Stomach smooth muscle (tissue), 2 donors: ENCODE results near the gene MOB3A.

Experiments used
- H3K27ac ChIP-seq: one replicate; pipeline ENCODE4 v1.7.0; 2013; ENCODE audit warnings: mild to moderate bottlenecking, low read length, inconsistent platforms
- H3K27me3 ChIP-seq, 2 donors: one replicate each; pipeline ENCODE4 v1.7.0; 2013; ENCODE audit warnings: low read length in 2 of 2; ENCODE audit not compliant: insufficient read depth in 2 of 2, control insufficient read depth in 1 of 2
- H3K36me3 ChIP-seq, 2 donors: one replicate each; pipeline ENCODE4 v1.7.0; 2013; ENCODE audit warnings: low read length in 2 of 2; ENCODE audit not compliant: control insufficient read depth in 2 of 2, insufficient read depth in 2 of 2
- H3K4me1 ChIP-seq: one replicate; pipeline ENCODE4 v1.7.0; 2013; ENCODE audit warnings: low read length; ENCODE audit not compliant: control insufficient read depth, insufficient read depth
- H3K4me3 ChIP-seq, 2 donors: one replicate each; pipeline ENCODE4 v1.7.0; 2013; ENCODE audit warnings: low read length in 2 of 2
- H3K9ac ChIP-seq, 2 donors: one replicate each; pipeline ENCODE4 v1.7.0; 2013; ENCODE audit warnings: low read length in 2 of 2, mild to moderate bottlenecking in 1 of 2
- H3K9me3 ChIP-seq, 2 donors: one replicate each; pipeline ENCODE4 v1.7.0; 2013; ENCODE audit warnings: low read length in 2 of 2; ENCODE audit not compliant: control insufficient read depth in 2 of 2
- donor health status: healthy.
- donor health status: Pancreatic carcinoma.

The MOB3A gene

DNA sequence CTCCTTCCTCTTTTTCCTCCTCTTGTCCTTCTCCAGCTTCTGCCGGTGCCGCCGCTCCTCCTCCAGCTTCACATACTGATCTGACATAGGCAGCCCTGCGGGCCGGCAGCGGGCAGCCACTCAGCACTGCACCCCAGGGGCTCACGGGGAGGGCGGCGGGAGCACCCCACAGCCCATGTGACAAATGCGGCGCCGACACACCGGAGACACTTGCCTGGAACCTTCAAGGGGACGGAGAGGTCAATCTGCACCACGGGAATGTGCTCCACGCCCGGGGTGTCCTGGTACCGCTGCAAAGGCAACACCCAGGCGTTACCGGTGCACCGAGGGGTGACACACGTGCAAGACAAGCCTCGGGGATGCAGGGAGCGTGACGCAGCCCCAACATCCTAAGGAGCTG, 19.2 kb upstream of the MOB3A start:
- Histone ChIP-seq H3K9me3 (no peaks in the 10 kb centered on the region), H3K4me1 (no peaks in the 10 kb centered on the region), H3K27me3 (no peaks in the 10 kb centered on the region), H3K36me3 (peaks cover 63 to 78% of the 10 kb centered on the region in 2 donors), H3K9ac (no peak overlapping the region), H3K27ac (no peak overlapping the region), H3K4me3 (no peak overlapping the region)

DNA sequence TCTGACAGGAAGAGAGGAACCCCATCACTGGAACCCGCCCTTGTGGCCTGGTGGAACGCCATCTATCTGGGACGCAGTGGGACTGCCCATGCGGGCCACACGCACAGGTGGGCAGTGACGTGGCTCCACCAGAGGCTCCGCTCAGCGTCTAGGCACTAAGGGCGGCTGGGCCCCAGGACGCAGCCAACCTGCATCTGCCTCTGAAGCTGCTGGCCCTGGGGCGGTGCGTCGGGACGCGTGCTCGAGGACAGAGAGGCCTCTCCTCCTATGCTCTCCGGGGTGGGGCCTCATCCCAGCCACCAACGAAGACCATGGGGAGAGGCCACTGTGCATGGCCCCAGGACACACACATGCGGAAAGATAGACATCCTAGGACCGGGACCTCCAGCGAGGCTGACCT, 18.7 kb upstream of the MOB3A start:
- no peaks in the 10 kb centered on the region for H3K9me3 ChIP-seq
- no peaks in the 10 kb centered on the region for H3K4me1 ChIP-seq
- H3K4me3 ChIP-seq, result no peak overlapping the region
- H3K27ac ChIP-seq, result no peak overlapping the region
- H3K36me3 ChIP-seq, result peaks cover 66 to 79% of the 10 kb centered on the region in 2 donors
- H3K27me3 ChIP-seq, result no peaks in the 10 kb centered on the region
- no peak overlapping the region for H3K9ac ChIP-seq

GRCh38 chr19:2114218-2114617, 18.1 kb upstream of the MOB3A start:
- H3K36me3 ChIP-seq, result peaks cover 70 to 83% of the 10 kb centered on the region in 2 donors
- no peak overlapping the region for H3K9ac ChIP-seq
- H3K27me3 ChIP-seq, result no peaks in the 10 kb centered on the region
- no peaks in the 10 kb centered on the region for H3K9me3 ChIP-seq
- no peak overlapping the region for H3K4me3 ChIP-seq
- no peak overlapping the region for H3K27ac ChIP-seq
- no peaks in the 10 kb centered on the region for H3K4me1 ChIP-seq

- H3K4me3 ChIP-seq, result no peak overlapping the region
- H3K36me3 ChIP-seq, result peaks cover 75 to 85% of the 10 kb centered on the region in 2 donors
- H3K4me1 ChIP-seq, result no peaks in the 10 kb centered on the region
- no peak overlapping the region for H3K27ac ChIP-seq
- H3K9me3 ChIP-seq, result no peaks in the 10 kb centered on the region
- H3K27me3 ChIP-seq, result no peaks in the 10 kb centered on the region
- no peak overlapping the region for H3K9ac ChIP-seq
These were observed 17.5 kb upstream of the MOB3A start for GRCh38 chr19:2113439-2114211.

- H3K27ac ChIP-seq, result no peak overlapping the region
- H3K36me3 ChIP-seq, result peaks cover 73 to 83% of the 10 kb centered on the region in 2 donors
- no peaks in the 10 kb centered on the region for H3K4me1 ChIP-seq
- H3K4me3 ChIP-seq, result no peak overlapping the region
- H3K9ac ChIP-seq, result no peak overlapping the region
- no peaks in the 10 kb centered on the region for H3K27me3 ChIP-seq
- H3K9me3 ChIP-seq, result no peaks in the 10 kb centered on the region
These were observed 16.6 kb upstream of the MOB3A start for GRCh38 chr19:2112516-2113320.

- Histone ChIP-seq H3K4me3 (no peak overlapping the region), H3K9ac (no peak overlapping the region), H3K36me3 (peaks cover 65 to 76% of the 10 kb centered on the region in 2 donors), H3K27ac (no peak overlapping the region), H3K27me3 (no peaks in the 10 kb centered on the region), H3K4me1 (no peaks in the 10 kb centered on the region), H3K9me3 (no peaks in the 10 kb centered on the region)
These were observed 15.8 kb upstream of the MOB3A start for GRCh38 chr19:2111886-2112285.

- H3K9me3 ChIP-seq, result no peaks in the 10 kb centered on the region
- H3K4me3 ChIP-seq, result no peak overlapping the region
- peaks cover 60 to 75% of the 10 kb centered on the region in 2 donors for H3K36me3 ChIP-seq
- H3K4me1 ChIP-seq, result no peaks in the 10 kb centered on the region
- H3K9ac ChIP-seq, result no peak overlapping the region
- no peak overlapping the region for H3K27ac ChIP-seq
- no peaks in the 10 kb centered on the region for H3K27me3 ChIP-seq
These were observed 15.3 kb upstream of the MOB3A start for GRCh38 chr19:2111425-2111824.

DNA sequence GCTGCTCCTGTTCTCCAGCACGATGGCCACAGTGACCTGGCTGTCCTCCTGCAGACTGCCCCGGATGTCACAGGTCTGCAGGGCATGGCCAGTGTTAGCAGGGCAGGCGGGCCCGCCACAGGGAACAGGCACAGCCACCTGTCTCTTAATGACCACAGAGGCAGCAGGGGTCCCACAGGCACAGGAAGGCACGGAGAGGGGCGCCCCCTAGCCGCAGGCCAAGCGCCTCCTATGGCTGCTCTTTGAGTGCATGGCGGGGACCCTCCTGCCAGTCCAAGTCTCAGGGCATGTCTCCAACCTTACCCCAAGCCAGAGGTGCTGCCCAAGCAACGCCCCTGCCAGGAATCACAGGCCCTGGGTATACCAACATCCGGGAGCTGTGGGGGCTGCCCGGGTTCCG, 14.7 kb upstream of the MOB3A start:
- no peak overlapping the region for H3K4me3 ChIP-seq
- H3K9ac ChIP-seq, result no peak overlapping the region
- H3K27ac ChIP-seq, result no peak overlapping the region
- peaks cover 55 to 72% of the 10 kb centered on the region in 2 donors for H3K36me3 ChIP-seq
- H3K27me3 ChIP-seq, result no peaks in the 10 kb centered on the region
- H3K9me3 ChIP-seq, result no peaks in the 10 kb centered on the region
- H3K4me1 ChIP-seq, result no peaks in the 10 kb centered on the region

GRCh38 chr19:2109046-2109864, 13.1 kb upstream of the MOB3A start:
- H3K4me3 ChIP-seq, result no peak overlapping the region
- no peaks in the 10 kb centered on the region for H3K4me1 ChIP-seq
- peaks cover 41 to 66% of the 10 kb centered on the region in 2 donors for H3K36me3 ChIP-seq
- H3K9me3 ChIP-seq, result no peaks in the 10 kb centered on the region
- no peak overlapping the region for H3K27ac ChIP-seq
- H3K9ac ChIP-seq, result no peak overlapping the region
- H3K27me3 ChIP-seq, result no peaks in the 10 kb centered on the region

DNA sequence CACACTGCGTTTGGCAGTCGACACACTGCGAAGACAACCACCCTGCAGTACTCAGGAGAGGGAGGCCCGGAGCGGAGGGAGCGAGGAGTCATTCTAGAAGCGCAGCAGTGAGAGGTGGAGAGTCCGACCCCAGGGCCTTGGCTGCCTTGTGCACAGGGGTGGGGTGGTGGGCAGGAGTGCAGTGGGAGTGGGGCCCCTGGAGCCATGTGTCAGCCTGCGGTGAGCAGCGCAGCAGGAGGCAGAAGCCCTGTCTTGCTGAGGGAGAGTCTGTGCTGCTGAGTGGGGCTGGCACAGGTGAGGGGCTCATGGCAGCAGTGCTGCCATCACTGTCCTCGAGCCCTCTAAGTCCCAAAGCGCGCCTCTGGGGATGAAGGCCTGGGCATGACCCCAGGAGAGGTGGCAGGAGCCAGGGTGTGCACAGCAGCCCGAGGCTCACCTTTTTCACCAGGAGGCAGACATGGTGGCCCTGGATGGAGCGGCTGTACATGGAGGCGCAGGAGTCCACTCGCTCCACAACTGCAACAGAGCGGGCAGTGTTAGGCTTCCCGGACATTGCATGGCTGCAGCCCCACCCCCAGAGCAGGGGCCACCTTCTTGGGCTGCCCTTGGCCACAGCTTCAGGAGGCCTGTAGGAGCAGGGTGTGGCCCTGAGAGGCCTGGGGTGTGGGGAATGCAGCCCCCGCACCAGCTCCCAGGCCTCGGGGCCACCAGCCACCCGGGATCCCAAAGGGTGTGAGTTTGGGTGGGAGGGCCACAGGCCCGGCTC, 12.3 kb upstream of the MOB3A start:
- no peaks in the 10 kb centered on the region for H3K4me1 ChIP-seq
- H3K9ac ChIP-seq, result no peak overlapping the region
- H3K27ac ChIP-seq, result no peak overlapping the region
- H3K36me3 ChIP-seq, result peaks cover 33 to 59% of the 10 kb centered on the region in 2 donors
- no peaks in the 10 kb centered on the region for H3K27me3 ChIP-seq
- H3K4me3 ChIP-seq, result no peak overlapping the region
- H3K9me3 ChIP-seq, result no peaks in the 10 kb centered on the region
